Hematopoietic multipotent progenitor cell treated with erythropoietin and hydrocortisone succinate and interleukin-3 and kit ligand, for 8 days (in vitro differentiated cells): Measurements from ENCODE around the gene LGALS1.

Source experiments
- DNase-seq: peaks from one replicate; pipeline ENCODE4 v3.0.0-alpha.2; 2015

The LGALS1 gene

GRCh38 chr22:37664249-37665101, 11.0 kb upstream of the LGALS1 start:
- DNase-seq: no peak

GRCh38 chr22:37665487-37665886, 9.9 kb upstream of the LGALS1 start:
- DNase-seq: no peak

GRCh38 chr22:37669586-37669985, 5.8 kb upstream of the LGALS1 start:
- DNase-seq: no peak

GRCh38 chr22:37672206-37672919, 3.1 kb upstream of the LGALS1 start:
- DNase-seq: peak; percentile 40

- no peak for DNase-seq
These were observed 2.4 kb upstream of the LGALS1 start for GRCh38 chr22:37672920-37673455.

- DNase-seq: no peak
These were observed 1.2 kb upstream of the LGALS1 start for GRCh38 chr22:37674248-37674647.

- DNase-seq: peak; percentile 12
These were observed 697 bp downstream of the LGALS1 start for GRCh38 chr22:37675930-37676735.

GRCh38 chr22:37676736-37677492, 1.5 kb downstream of the LGALS1 start:
- peak; percentile 84 for DNase-seq

- DNase-seq: no peak
These were observed 2.1 kb downstream of the LGALS1 start for GRCh38 chr22:37677493-37677974.

- DNase-seq: no peak
These were observed 2.9 kb downstream of the LGALS1 start for GRCh38 chr22:37678372-37678771.

- DNase-seq: no peak
These were observed 4.2 kb downstream of the LGALS1 start for GRCh38 chr22:37679670-37680069.

- no peak for DNase-seq
These were observed 4.9 kb downstream of the LGALS1 start for GRCh38 chr22:37680191-37680851.

GRCh38 chr22:37681001-37681424, 5.6 kb downstream of the LGALS1 start:
- DNase-seq: no peak

- peak; percentile 84 for DNase-seq
These were observed 6.2 kb downstream of the LGALS1 start for GRCh38 chr22:37681556-37682049.

- DNase-seq: no peak
These were observed 9.6 kb downstream of the LGALS1 start for GRCh38 chr22:37684803-37685615.

- peak; percentile 92 for DNase-seq
These were observed 10.9 kb downstream of the LGALS1 start, which contains the start of gene NOL12 for GRCh38 chr22:37686002-37686982. TSS of gene NOL12 (plus strand) at chr22:37686343. CDS start at chr22:37686393, 50 bp downstream.

- DNase-seq: no peak
These were observed 15.0 kb downstream of the LGALS1 start for GRCh38 chr22:37690407-37690806.

GRCh38 chr22:37690901-37691504, 15.6 kb downstream of the LGALS1 start:
- no peak for DNase-seq
